Hypothalamus (tissue), 51 donors: ENCODE data around the gene EPHB2.

Experiments
- DNase-seq, 51 donors: peaks; one replicate each; lab custom pipeline; 2025; lab: John Stamatoyannopoulos, UW

The EPHB2 gene

GRCh38 chr1:22872981-22873664 is 162.5 kb downstream of the EPHB2 start:
- no peak for DNase-seq

- DNase-seq: no peak
Measured at GRCh38 chr1:22874785-22875184, 164.1 kb downstream of the EPHB2 start.

DNA sequence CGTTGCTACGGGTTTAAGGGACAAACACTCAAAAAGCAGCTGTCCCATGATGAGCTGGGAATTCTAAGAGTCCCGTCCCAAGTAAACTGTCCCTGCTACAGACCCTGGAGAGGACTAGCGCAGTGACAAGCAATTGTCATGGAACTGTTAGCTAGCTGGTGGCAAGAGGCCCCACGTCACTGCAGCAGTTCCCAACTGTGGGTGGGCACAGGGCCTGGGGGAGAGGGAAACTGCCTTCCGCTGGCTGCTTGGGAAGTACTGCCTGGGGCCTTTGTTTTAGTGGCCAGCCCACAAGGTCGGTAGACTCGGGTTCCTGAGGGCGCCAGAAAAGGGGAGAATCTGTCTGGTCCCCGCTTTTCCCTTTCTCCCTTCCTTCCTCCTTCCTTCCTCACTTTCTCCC is 164.6 kb downstream of the EPHB2 start:
- DNase-seq: no peak

DNA sequence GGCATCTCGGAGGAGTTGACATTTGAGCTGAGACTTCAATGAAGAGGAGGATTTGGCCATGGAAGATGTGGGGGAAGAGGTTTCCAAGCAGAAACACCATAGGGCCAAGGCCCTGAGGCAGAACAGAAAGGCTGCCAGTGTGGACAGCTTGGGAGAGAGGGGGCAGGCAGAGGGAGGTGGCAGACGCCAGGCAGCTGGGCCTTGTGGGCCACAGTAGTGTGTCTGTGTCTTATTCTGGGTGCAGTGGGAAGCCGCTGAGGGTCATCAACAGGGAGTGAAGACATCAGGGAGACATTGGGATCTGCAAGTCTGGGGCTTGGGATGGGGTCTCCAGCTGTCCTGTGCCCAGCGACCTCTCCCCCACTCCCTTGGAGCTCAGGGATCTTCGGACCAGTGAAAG is 165.2 kb downstream of the EPHB2 start:
- peak in 4 of 51 donors; percentile 9 to 20 (median 16) for DNase-seq

DNA sequence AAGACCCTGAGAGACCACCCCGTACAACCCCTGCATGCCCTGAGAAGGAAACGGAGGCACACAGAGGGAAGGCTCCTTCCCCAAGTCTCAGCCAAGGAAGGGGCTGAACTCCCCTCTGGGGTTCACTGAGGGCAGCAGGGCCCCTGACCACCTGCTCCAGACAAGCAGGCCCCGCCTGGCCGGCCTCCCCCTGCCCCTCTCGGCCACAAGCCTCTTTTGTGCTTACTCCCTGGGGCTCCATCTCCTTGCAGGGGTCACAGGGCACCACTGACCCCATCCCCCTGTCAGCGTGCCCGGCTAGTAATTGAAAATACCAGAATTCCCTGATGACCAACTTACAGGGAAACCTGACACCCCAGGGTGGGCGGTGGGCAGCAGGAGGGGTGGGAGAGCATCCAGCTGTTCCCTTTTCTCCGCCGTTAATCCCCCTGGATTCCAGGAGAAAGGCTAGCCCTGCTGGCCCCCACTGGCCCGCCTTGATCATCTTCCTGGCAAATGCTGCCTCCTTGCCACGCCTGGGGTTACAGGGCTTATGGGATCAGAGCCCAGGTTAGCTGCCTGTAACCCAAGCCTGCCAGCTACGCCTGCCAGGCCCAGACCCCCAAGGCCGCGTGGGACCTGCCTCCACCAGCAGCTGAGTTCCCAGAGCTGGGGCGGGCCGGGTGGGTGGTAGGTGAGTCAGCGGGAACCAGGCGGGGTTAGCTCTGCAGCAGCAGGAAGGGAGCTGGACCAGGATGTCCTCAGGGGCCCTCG is 165.9 kb downstream of the EPHB2 start:
- no peak for DNase-seq

GRCh38 chr1:22877112-22877915 is 166.7 kb downstream of the EPHB2 start:
- DNase-seq: no peak

- no peak for DNase-seq
Measured at GRCh38 chr1:22877980-22878379, 167.3 kb downstream of the EPHB2 start.

- no peak for DNase-seq
Measured at GRCh38 chr1:22878626-22879025, 168.0 kb downstream of the EPHB2 start.

DNA sequence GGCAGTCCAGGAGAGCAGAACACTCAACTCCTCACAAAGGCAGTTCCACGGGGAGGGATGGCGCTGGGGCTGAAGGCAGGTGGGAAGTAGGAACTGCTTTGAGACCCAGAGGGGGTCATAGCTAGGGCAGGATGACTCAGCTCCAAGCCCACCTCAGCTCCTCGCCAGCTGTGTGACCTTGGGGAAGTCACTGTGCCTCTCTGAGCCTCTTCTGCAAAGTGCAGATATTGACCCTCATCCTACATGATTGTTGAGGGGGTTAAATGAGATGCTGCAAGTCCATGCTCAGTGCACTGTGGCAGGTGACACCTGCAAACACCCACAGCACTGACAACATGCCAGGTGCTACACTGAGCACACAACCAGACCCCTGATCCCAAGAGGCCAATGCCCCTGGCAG is 168.8 kb downstream of the EPHB2 start:
- no peak for DNase-seq

GRCh38 chr1:22880174-22880601 is 169.5 kb downstream of the EPHB2 start:
- no peak for DNase-seq

- DNase-seq: no peak
Measured at GRCh38 chr1:22883406-22883805, 172.8 kb downstream of the EPHB2 start.

- no peak for DNase-seq
Measured at GRCh38 chr1:22884806-22885530, 174.3 kb downstream of the EPHB2 start.

- DNase-seq: no peak
Measured at GRCh38 chr1:22886211-22886610, 175.6 kb downstream of the EPHB2 start.

DNA sequence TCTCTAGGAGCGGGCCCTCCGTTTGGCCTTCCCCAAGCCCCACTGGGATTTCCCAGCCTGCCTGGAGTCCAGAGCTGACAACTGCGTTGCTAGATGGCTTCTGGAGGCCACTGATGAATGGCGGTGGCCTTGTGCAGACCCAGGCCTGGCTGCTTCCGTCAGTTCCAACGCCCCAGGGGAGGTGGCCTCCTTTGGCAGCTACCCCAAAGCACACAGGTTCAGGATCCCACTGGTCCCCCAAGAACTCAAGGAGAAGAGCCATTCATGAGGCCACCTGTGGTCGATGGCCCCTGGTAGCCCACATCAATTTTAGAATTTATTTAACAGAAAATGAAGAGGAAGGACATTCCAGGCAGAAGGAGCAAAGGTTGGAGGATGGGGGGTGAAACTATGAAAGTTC is 176.9 kb downstream of the EPHB2 start:
- DNase-seq: no peak

DNA sequence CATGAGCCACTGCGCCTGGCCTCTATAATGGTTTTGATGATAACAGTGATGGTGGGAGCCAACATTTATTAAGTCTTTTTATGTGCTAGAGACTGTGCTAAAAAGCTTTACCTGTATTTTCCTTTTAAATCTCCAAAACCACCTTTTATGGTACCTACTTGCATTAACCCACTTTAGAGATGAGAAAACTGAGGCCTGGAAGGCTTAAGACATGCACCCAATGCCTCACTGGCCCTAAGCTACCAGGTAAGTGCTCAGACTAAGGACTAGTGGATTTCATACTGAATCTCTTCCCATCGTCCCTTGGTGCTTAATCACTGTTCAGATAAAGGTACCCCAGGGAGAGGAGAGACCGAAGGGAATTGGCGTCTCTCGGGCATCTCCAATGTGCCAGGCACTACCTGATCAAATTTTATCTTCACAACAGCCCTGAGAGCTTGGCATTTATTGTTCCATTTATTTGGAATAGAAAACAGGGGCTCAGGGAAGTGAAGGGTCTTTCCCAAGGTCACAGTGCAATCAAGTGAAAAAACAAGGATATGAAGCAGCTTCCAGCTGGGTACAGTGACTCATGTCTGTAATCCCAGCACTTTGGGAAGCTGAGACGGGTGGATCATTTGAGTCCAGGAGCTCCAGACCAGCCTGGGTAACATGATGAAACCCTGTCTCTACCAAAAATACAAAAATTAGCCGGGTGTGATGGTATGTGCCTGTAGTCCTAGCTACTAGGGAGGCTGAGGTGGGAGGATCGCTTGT is 177.9 kb downstream of the EPHB2 start:
- no peak for DNase-seq

- DNase-seq: peak in 7 of 51 donors; percentile 3 to 23 (median 6)
Measured at GRCh38 chr1:22889213-22889827, 178.7 kb downstream of the EPHB2 start.

DNA sequence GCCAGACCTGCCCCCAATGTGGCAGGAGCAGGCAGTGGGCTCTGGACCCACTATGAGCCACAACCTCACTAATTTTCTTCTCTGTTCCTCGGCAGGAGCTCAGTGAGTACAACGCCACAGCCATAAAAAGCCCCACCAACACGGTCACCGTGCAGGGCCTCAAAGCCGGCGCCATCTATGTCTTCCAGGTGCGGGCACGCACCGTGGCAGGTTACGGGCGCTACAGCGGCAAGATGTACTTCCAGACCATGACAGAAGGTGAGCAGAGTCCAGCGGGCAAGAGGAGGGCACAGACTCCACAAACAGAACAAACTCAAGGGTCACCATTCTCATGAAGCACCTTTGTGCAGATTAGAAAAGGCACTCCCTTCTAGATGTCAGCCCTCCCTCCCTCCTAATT is 182.2 kb downstream of the EPHB2 start:
- DNase-seq: no peak

GRCh38 chr1:22893292-22893691 is 182.7 kb downstream of the EPHB2 start:
- no peak for DNase-seq

- no peak for DNase-seq
Measured at GRCh38 chr1:22895357-22895756, 184.7 kb downstream of the EPHB2 start.

- no peak for DNase-seq
Measured at GRCh38 chr1:22896184-22896583, 185.5 kb downstream of the EPHB2 start.
